8988T (cell line): ENCODE measurements around the gene PRMT1.
A peak's percentile ranks its signal among the peaks of the same experiment; 100 is the strongest.

Source experiments
- DNase-seq: peaks from one replicate; pipeline ENCODE4 v3.0.0; 2011

Gene PRMT1

DNA sequence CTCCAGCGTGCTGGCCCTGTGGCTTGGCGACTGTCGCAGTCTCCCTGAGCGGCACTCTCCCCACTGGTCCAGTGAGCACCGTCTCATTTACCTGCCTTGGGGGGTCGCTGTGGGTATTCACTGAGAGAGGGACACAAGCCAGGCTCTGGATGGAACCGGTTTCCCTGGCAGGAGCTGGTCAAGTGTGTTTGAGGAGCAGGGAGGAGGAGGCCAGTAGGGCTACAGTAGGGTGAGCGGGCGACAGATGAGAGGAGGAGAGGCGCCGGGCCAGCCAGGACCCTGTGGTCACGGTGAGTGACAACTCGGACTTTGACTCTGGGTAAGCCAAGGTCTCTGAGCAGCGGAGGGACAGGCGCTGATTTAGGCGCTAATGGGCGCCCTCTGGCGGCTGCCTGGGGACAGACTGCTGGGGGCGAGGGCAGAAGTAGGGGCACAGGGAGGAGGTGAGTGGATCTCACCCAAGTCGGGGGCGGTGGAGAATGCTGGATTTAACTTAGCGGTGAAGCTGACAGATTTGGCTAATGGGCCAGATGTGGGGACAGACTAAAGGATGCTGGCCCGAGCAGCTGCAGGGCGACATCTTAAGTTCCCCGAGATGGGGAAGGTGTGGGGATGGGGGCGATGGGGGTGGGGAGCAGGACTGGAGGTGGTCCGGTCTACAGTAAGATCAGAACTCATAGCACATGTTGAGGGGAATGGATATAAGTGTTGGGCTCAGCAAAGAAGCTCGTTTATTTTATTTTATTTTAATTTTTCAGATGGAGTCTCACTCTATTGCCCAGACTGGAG lies 4.7 kb upstream of the PRMT1 start:
- DNase-seq: peak; percentile 92

DNA sequence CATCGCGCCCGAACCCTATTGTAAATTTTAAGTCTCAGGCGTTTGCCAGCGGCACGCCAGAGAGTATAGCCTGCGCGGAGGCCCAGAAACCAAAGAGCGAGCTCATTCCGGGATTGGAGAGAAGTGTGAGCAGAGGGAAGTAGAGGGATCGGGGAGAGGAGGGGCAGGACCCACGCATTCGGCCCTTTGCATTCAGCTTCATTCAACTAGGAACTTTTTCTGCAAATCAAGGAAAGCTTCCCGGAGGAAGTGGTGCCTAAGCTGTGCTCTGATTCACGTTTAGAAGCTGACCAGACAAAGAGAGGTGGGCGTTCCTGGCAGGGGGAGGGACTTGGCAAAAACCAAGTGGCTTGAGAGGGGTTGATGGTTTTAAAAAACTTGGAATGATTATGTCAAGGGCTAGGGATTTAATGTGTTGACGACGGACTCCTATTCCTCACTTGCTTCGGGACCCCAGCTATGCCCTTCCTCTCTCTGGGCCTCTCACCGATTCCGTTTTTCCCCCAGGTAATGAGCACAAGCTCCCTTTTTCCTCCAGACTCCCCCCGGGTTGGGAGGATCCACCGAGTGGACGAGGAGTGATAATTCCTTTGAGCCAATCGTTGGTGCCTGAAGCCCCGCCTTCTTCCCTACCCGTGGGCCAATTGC lies 811 bp upstream of the PRMT1 start:
- no peak for DNase-seq

DNA sequence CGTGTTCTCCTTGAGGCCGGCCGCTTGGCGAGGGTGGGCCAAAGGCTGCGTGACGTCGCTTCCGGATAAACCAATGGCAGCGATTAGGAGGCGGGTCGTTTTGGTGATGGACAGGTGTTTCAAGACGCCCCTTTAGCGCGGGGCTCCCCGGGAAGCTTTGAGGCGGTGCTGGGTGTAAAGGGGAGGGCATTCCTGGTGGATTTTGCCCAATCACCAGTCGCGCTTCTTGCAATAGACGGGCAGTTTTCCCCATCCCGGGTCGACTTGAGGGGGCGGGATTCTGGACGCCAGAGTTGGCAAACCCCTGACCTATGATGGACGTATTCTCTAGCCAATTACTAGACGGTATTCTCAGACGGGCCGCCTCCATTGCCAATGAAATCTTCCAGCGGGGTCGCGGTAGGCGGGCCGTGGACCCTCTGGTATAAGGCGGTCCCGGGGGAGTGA lies 264 bp upstream of the PRMT1 start:
- DNase-seq: peak; percentile 88

DNA sequence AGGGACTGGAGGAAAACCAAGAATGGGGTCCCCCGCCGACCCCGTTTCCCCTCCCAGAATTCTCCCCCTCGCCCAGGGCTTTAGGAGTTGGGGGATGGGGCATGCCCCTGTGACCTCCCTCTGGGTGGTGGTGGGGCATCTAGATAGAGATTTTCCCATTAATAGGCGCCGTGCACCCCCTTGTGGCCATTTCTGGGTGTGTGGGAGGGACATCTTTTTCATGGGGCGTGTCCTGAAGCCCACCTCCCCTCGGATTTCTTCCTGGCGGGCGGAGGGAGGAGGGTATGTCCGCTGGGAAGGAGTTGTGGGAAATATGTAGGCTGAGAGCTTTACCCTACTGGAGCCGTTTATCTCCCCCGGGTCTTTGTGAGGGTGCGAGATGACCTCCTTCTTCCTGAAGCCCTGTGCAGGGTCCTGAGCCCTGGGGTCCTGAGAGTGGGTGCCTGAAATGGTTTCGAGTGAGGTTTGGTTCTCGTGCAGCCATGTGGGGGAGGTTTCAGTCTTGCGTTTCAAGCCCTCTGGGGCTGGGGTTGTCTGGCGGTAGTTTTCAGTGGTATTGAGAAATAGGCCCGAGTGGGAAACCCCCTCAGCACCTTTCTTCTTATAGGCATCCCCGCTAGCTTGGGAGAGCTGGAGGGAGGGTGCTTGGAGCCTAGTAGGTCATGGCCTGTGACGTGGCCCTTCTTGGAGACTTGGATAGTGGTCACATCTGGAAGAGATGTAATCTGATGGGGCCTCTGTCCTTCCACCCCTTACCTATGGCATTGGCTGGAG lies 1.0 kb downstream of the PRMT1 start:
- peak; percentile 37 for DNase-seq

DNA sequence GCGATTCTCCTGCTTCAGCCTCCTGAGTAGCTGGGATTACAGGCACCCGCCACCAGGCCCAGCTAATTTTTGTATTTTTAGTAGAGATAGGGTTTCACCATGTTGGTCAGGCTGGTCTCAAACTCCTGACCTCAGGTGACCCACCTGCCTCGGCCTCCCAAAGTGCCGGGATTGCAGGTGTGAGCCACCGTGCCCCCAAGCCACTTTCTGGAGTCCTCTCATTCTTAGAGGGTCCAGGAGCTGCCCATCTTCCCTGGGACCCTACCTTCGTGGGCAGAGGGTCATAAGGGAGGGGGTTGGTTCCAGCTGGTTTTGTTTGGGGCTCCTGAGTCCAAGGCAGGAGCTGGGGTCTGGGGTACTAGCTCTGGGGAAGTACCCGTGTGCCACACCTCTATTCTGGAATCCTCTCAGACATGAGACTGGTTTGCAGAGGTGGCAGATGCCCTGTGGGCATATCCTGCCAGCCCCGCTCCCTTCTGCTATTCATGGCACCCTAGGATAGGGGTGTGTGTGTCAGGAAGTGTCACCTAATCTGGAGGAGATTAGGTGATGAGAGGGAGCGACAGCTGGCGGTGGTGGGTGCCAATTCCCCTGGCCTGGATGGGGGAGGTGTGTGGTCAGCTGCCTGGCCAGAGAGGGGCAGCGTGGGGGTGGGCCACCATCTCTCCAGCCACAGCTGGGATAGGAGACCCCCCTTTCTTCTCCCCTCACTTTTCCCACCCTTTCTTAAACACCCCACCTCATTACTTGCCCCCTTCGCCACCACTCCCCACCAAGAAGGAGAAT lies 2.1 kb downstream of the PRMT1 start:
- peak; percentile 29 for DNase-seq

DNA sequence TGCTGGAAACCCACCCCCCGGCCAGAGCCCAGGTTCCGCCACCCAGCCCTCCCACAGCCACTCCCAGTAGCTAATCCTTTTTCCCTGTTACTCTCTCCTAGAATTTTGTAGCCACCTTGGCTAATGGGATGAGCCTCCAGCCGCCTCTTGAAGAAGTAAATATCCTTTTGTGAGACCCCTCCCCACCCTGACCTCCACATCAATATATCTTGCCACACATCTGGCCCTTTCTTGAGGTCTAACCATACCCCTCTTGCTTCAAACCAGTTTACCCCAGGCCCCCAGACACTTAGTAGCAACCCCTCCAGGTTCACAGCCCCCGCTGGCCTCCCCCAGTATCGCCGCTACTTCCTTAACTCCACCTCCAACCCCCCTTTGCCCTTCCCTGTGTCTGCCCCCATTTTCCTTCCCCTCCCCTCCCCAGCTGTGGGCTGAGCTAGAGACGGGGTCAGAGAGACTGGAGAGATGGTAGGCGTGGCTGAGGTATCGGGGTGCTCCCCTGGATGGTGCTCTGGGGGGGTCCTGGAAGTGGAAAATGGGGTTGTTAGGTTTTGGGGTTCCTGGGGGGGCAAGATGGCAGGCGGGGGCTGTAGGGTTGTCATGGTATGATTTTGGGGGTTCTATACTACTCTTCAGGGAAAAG lies 2.8 kb downstream of the PRMT1 start:
- no peak for DNase-seq

DNA sequence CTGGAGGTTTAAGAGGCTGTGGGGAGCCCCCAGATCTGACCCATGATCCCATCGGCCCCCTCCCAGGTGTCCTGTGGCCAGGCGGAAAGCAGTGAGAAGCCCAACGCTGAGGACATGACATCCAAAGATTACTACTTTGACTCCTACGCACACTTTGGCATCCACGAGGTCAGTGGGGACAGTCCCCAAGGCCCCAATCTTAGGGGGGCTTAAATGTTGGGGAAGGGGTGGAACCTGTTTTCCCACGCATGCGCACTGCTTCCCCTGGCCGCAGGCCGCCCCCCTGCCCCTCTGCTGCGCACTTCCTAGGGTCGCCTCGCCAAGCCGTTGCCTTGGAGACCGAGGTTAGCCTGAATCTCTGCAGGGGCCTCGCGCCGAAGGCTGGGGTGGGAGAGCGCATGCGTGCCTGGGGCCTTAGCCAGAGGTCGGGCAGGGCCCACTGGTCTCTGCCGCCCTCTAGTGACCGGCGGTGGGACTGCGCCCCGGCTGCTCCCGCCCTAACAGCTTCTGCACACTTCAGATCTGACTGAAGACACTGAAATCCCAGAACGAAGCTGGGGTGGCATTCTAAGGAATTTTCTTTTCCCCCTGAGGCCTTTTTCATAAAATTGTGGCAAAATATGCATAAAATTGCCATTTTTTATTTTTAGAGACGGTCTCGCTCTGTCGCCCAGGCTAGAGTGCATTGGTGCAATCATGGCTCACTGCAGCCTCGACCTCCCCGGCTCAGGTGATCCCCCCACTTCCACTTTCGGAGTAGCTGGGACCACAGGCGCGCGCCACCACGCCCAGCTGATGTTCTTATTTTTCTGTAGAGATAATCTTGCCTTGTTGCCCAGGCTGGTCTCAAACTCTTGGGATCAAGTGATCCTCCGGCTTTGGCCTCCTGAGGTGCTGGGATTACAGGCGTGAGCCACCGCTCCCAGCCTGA lies 3.6 kb downstream of the PRMT1 start:
- DNase-seq: peak; percentile 92

DNA sequence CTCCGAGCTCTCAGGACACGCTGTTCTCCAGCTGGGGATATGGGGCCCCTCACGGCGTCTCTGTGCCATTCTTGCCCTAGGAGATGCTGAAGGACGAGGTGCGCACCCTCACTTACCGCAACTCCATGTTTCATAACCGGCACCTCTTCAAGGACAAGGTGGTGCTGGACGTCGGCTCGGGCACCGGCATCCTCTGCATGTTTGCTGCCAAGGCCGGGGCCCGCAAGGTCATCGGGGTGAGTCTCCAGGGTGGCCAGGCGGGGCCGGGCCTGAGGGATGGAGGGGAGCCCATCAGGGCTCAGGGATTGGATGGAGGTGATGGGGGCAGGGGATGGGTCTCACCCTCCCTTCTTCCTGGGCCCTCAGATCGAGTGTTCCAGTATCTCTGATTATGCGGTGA lies 4.8 kb downstream of the PRMT1 start:
- DNase-seq: no peak

DNA sequence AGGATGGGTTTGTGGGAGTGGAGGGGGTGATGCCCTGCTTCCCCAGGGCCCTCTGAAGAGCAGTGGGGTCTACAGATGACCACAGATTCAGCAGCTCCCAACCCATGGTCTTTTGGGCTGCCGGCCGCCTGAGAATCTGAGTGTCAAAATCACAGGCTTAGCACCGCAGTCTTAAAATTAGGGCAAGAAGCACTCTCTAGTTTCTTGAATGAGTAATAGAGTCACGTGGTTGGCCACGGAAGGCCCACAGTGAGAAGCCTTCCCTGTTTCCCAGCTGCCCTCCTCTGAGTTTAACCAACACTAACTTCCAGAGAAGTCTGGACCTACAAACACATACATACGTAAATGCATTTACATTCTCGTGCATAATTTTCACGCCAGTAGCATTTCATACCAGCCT lies 5.2 kb downstream of the PRMT1 start:
- DNase-seq: no peak

DNA sequence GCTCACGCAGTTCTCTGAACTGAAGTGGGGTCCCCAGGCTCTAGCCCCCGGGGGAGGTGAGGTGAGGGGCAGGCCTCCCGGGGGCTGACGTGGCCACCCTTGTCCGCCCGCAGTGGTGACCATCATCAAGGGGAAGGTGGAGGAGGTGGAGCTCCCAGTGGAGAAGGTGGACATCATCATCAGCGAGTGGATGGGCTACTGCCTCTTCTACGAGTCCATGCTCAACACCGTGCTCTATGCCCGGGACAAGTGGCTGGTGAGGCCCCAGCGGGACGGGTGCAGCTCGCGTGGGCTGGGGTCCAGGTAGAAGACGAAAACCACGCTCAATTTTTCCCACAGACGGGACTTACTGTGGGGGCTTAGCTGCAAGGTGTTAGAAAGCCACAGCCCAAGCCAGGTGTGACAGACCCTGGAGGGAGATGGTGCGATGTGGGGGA lies 6.8 kb downstream of the PRMT1 start:
- DNase-seq: no peak

DNA sequence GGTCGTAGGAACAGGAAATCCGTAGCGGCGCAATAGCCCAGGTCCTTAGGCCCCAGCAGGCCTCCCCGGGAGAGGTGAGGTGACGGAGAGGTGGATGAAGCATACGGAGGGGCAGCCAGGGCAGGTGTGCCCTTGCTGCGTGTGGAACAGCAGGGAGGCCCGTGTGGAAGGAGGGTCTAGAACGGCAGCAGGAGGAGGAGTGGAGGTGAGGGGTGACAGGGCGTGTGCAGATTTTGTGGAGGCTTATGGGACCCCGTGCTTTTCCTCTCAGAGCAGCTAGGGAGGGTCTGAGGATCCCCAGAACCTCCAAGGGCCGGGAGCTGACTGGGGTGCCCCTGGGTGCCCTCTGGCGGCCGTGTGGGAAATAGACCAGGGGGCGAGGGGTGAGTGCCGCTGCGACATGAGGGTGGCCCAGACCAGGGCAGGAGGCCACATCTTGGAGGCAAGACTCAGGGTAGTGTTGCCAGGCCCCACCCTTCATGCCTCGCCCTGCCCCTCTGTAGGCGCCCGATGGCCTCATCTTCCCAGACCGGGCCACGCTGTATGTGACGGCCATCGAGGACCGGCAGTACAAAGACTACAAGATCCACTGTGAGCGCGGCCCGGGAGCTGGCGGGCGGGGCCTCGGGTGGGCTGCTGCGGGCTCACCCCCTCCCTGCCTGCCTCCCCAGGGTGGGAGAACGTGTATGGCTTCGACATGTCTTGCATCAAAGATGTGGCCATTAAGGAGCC lies 7.3 kb downstream of the PRMT1 start:
- peak; percentile 65 for DNase-seq

DNA sequence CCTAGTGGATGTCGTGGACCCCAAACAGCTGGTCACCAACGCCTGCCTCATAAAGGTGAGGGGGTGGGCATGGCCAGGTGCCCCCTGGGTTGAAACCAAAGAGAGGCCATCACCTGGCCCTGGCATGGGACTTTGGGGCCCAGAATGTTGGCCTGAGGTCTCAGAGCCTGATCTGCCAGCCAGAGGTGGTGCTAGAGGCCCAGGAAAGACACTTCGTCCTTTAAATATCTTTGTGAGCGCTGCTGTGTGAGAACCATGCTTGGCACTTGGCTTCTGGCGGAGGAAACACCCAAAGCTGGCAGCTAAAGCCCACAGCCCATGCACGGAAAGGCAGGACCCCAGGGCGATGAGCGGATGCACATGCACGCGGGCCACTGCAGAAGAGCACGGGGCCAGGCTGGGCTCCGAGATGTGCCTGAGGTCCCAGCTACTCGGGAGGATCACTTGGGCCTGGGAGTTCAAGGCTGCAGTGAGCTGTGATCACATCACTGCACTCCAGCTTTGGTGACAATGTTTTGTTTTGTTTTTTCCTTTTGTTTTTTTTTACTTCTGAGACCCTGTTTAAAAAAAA lies 8.0 kb downstream of the PRMT1 start:
- no peak for DNase-seq

DNA sequence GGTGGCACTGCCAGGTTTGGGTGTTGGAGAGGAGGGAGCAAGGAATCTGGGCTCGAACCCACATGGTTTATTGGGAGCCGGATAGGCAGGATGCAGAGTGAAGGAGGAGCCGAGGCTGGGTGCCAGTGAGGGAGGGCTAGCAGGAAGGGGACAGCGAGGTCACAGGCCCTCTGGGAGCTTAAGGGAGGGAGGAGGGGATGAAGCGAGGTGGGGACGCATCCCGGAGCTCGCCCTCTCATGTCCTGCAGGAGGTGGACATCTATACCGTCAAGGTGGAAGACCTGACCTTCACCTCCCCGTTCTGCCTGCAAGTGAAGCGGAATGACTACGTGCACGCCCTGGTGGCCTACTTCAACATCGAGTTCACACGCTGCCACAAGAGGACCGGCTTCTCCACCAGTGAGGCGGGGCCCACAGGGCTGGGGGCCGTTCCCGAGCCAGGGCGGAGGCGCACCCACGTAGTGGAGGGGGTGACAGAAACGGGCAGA lies 8.8 kb downstream of the PRMT1 start:
- no peak for DNase-seq

DNA sequence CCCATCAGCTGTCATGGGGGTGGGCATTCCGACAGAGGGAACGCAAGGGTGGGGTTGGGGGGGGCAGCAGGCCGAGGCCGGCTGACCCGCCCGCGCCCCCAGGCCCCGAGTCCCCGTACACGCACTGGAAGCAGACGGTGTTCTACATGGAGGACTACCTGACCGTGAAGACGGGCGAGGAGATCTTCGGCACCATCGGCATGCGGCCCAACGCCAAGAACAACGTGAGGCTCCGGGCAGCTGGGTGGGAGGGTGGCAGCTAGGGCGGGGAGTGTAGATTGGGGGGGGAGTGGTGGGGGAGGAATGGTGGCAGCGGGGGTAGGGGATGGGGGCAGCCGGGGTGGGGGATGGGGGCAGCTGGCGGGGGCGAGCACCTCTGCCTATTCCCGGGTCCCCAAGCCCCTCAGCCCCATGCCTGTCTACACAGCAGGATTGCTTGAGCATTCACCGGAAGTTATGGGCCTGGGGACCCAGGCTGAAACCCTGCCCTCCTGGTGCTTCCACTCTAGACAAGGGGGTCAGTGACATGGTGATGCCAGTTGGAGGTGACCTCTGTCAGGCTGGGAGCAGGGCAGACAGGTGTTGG lies 9.5 kb downstream of the PRMT1 start:
- DNase-seq: no peak

DNA sequence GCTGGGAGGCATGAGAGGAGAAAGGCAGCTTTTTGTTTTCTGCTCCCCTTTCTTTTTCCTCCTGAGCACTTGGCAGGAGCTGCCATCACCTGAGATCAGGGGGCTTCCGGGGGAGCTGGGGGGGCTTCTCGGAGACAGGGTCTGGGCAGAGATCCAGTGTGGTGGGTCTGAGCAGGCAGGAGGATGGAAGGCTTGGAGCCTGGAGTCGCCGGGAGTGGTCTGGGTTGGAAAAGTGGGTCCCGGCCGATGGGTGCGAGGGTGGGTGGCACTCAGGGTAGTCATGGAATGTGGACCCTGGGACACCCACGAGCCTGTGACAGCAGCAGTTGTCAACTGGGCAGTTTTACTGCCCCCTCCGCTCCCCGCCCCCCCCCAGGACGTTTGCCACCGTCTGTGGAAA lies 10.1 kb downstream of the PRMT1 start:
- no peak for DNase-seq

DNA sequence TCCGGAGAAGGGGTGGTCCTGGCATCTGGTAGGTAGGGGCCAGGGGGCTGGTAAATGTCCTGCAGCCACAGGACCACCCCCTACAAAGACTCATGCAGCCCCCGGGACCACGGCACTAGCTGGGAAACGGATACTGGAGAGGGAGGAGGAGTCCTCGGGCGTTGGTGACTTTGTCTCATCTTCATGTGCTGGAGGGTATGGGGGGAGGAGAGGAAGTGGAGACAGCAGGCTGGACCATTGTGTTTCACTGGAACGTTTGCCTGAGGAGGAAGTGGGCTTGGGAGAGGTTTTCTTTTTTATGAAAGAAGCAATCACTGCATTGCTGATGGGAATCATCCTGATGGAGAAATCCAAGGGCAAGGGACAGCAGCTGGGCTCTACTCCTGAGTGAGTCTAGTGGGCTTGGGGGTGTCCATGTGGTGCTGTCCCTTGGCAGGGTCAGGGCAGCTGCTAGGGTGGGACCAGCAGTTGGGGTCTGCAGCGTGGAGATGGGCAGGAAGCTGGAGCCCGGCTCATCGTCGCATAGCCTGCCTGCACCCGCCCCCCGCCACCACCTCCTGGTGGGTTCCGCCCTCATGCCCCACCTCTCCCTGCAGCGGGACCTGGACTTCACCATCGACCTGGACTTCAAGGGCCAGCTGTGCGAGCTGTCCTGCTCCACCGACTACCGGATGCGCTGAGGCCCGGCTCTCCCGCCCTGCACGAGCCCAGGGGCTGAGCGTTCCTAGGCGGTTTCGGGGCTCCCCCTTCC lies 10.7 kb downstream of the PRMT1 start:
- DNase-seq: no peak

DNA sequence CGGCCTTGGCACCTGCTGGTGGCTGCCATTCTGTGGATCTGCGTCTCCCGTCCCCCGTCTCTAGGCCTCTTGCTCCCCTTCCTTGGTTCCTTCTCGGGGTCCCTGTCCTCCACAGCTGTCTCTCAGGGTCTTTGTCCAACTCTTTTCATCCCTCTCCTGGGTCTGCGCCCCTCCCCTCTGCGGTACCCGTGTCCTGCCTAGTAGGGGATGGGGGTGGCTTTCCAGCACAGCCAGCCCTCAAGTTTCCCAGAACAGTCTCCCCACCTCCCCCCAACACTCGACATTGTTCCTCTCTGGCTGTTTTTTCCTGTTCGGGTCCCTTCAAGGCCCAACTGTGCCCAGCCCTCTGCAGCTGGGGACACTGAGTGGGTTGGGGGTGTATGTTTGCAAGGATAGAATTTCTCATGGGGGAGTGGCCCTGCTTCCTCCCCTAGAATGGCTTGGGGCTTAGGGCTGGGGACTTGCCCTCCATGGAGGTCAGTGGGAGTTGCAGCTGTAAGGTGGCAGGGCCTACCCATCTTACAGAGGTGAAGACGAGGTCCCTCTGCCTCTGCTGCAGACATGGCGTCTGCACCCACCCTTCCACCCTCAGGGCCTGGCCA lies 11.6 kb downstream of the PRMT1 start:
- DNase-seq: no peak
